Prostate gland (tissue), 2 donors: Measurements from ENCODE around the gene ACE.

Experiments
- POLR2A ChIP-seq: fragments of 450-650 bp; IDR thresholded peaks from one replicate; pipeline ENCODE4 v1.6.1; 2016; ENCODE audit warnings: antibody characterized with exemption, mild to moderate bottlenecking
- POLR2AphosphoS5 ChIP-seq: sonication (generic); formaldehyde crosslinking; IDR thresholded peaks from one replicate; pipeline ENCODE4 v1.6.1; 2017; ENCODE audit warnings: antibody characterized with exemption
- TF ChIP-seq, protein P1 (sequence below), 4 experiments: fragments of 200-600 bp in 2 of 4; fragments of 450-650 bp in 2 of 4; sonication (generic) in 2 of 4; IDR thresholded peaks; 1 replicate in 3 of 4; 2 replicates in 1 of 4; pipeline ENCODE4 v1.5.1; 2016 to 2019; ENCODE audit warnings: antibody characterized with exemption in 4 of 4, mild to moderate bottlenecking in 2 of 4, moderate library complexity in 2 of 4

DNA sequence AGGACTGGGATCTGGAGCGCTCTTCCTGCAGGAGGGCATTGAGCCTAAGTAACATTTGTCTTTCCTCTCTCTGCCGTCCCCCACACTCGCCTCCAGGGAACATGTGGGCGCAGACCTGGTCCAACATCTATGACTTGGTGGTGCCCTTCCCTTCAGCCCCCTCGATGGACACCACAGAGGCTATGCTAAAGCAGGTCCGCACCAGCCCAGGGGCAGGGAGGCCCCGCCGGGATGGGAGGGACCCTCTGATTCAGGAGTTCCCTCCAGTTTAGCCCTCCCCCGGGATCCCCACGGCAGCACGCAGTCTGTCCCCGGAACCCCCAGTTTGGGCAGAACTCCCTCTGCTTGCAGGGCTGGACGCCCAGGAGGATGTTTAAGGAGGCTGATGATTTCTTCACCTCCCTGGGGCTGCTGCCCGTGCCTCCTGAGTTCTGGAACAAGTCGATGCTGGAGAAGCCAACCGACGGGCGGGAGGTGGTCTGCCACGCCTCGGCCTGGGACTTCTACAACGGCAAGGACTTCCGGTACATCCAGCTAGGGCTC, 14.1 kb downstream of the ACE start:
- TF ChIP-seq, protein P1, sequence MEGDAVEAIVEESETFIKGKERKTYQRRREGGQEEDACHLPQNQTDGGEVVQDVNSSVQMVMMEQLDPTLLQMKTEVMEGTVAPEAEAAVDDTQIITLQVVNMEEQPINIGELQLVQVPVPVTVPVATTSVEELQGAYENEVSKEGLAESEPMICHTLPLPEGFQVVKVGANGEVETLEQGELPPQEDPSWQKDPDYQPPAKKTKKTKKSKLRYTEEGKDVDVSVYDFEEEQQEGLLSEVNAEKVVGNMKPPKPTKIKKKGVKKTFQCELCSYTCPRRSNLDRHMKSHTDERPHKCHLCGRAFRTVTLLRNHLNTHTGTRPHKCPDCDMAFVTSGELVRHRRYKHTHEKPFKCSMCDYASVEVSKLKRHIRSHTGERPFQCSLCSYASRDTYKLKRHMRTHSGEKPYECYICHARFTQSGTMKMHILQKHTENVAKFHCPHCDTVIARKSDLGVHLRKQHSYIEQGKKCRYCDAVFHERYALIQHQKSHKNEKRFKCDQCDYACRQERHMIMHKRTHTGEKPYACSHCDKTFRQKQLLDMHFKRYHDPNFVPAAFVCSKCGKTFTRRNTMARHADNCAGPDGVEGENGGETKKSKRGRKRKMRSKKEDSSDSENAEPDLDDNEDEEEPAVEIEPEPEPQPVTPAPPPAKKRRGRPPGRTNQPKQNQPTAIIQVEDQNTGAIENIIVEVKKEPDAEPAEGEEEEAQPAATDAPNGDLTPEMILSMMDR (IDR thresholded peaks at IDR 0.05) = no peak
- TF ChIP-seq POLR2AphosphoS5 (no peak), POLR2A (no peak)
